Right lobe of liver (tissue), 4 donors: ENCODE data around the gene SH2D3C.

Source experiments
- POLR2A ChIP-seq: fragments of 450-650 bp; IDR thresholded peaks from one replicate; pipeline ENCODE4 v1.6.1; 2017; ENCODE audit warnings: antibody characterized with exemption, mild to moderate bottlenecking
- TF ChIP-seq, protein P1 (sequence below), 4 donors: fragments of 200-600 bp in 3 of 4; fragments of 450-650 bp in 1 of 4; IDR thresholded peaks; one replicate each; pipeline versions ENCODE4 v1.5.1 to v1.8.0; 2016 to 2022; ENCODE audit warnings: antibody characterized with exemption in 4 of 4, mild to moderate bottlenecking in 2 of 4
- donor health status: DM: no; HTN: no; CAD: no.
- donor health status: DM: no; HTN: no; CAD: no.
- donor health status: DM: no; HTN: yes; CAD: no.

DNA sequence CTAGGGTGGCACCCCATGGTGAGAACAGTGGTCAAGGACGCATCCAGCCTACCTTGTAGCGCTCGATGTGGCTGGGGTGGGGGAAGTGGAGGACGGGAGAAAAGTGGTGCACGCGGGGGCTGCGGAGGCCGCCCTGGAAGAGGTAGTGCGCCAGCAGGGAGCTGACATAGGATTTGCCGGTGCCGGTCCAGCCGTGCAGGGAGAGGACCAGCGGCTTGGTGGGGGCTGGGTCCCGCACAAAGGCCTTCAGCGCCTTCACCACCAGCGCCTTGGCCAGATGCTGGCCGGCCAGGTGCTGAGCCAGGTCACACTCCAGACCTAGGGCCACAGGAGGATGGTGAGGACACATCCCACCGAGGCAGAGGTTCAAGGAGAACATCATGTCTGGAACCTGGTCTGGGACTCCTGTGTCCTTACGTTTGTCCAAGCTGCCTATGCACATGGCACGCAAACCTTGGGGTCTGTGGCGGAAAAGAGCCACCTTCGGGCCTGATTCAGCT lies 44.2 kb downstream of the SH2D3C start:
- TF ChIP-seq, protein P1, sequence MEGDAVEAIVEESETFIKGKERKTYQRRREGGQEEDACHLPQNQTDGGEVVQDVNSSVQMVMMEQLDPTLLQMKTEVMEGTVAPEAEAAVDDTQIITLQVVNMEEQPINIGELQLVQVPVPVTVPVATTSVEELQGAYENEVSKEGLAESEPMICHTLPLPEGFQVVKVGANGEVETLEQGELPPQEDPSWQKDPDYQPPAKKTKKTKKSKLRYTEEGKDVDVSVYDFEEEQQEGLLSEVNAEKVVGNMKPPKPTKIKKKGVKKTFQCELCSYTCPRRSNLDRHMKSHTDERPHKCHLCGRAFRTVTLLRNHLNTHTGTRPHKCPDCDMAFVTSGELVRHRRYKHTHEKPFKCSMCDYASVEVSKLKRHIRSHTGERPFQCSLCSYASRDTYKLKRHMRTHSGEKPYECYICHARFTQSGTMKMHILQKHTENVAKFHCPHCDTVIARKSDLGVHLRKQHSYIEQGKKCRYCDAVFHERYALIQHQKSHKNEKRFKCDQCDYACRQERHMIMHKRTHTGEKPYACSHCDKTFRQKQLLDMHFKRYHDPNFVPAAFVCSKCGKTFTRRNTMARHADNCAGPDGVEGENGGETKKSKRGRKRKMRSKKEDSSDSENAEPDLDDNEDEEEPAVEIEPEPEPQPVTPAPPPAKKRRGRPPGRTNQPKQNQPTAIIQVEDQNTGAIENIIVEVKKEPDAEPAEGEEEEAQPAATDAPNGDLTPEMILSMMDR (IDR thresholded peaks at IDR 0.05): no peak
- TF ChIP-seq POLR2A: no peak
